NCI-H82 treated with DMSO at 0.1 percent for 48 hours (cell line): ENCODE measurements around the gene PJA1.
A peak's percentile ranks its signal among the peaks of the same experiment; 100 is the strongest.

ENCODE experiments used
- DNase-seq: peaks from one replicate; lab custom pipeline; 2025; ENCODE audit not compliant: unreplicated experiment; lab: John Stamatoyannopoulos, UW

PJA1 gene

DNA sequence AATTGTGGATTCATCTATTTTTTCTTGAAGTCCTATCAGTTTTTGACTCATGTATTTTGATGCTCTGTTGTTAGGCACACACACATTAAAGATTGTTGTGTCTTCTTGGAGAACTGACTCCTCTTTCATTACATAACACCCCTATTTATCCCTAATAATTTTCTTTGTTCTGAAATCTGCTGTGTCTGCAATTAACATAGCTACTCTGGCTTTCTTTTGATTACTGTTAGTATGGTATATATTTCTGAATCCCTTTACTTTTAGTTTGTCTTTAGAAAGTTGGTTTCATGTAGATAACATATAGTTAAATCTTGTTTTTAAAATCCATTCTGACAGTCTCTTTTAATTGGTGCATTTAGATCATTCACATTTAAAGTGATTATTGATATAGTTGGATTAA, 5.1 kb upstream of the PJA1 start:
- DNase-seq: no peak

GRCh38 chrX:69163936-69164741, 1.1 kb downstream of the PJA1 start:
- no peak for DNase-seq

- DNase-seq: no peak
These were observed 2.8 kb downstream of the PJA1 start for GRCh38 chrX:69162361-69162865.

GRCh38 chrX:69161786-69162349, 3.4 kb downstream of the PJA1 start:
- DNase-seq: no peak

DNA sequence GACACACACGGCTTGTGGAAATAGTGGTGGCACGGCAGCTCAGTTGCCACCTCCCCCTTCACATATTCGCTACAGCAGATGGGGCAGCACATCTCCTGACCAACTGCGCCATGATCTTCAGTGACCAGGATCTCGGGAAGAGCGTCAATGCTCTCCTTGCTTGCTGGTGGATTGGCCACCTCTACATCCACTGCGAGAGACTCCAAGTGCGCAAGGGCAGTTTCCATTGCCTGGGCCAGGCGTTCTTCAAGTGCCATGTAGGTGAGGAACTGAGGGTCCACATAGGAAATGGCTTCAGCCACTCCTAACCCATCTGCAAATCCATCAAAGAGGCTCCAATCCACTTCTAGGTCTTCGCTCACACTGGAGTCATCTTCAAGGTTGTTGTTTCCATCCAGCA, 3.9 kb downstream of the PJA1 start:
- DNase-seq: no peak

GRCh38 chrX:69158166-69158980, 6.9 kb downstream of the PJA1 start:
- peak; percentile 39 for DNase-seq

DNA sequence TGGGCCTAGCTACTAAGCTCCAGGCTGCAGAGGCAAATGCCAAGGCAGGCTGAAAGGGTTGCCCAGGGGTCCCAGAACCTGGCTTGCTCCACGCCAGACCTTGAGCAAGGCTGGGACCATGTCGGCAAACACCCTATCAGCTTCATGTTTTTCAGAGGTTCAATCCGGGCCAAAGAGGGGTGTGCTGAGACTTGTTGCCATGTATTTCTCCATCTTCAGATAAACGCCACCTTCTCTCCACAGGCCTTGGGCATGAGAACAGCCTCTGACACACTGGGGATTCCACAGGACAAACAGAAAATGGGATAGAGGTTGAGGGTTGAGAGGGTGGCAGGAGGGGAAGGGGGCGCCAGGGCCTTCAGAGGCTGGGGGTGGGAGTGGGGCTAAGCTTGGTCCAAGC, 8.6 kb downstream of the PJA1 start:
- no peak for DNase-seq

DNA sequence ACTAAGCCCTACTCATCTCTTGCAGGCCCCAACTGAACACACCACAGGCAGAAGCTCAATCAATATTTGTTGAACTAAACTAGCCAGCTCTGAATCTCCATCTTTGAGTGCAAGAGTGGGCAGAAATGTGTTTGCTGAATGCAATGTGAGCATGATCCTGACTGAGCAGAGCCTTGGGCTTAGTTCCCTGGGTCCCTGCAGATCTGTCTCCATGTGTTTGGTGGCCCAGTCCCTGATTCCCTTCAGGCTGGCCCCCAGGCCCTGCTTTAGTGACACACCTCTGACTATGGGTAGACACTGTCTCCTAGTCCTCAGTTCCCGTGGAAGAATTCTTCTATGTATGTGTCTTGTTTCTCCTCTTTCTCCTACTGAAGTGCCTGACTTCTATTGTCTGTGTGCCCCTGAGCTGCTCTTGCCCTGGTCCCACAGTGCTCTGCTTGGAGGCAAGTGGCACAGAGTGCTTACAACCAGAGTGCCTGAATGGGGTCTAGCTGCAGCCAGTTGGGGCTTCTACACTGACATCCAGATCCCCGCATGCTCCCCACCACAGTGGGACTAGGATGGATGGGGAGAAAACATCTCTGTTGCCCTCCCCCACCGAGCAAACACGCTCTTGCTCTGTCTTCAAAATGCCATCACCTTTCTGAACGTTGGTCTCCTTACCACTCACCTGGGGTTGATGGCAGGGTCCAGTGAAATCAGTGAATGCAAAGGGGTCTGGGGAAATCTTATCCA, 9.3 kb downstream of the PJA1 start:
- no peak for DNase-seq

GRCh38 chrX:69154051-69154450, 11.2 kb downstream of the PJA1 start:
- no peak for DNase-seq

GRCh38 chrX:69153060-69153730, 12.1 kb downstream of the PJA1 start:
- peak; percentile 3 for DNase-seq

DNA sequence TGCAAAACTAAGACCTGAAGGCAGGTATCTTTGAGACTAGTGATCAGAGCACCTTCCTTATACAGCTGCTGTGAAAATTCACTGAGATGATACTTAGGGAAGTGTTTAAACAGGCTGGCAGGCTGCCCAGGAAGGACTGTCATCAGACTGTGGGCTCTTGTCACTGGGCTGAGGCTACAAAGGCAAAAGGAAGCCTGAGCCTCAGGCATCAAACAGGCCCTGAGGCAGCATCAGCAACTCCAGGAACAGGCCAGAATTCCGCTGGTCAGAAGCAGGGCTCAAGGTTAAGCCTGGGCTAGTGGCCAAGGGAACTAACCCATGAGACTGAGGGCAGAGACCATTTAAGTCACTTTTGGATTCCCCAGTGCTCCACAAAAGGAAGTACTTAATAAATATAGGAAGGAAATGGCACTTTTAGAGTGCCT, 12.8 kb downstream of the PJA1 start:
- no peak for DNase-seq

GRCh38 chrX:69151866-69152284, 13.4 kb downstream of the PJA1 start:
- no peak for DNase-seq

DNA sequence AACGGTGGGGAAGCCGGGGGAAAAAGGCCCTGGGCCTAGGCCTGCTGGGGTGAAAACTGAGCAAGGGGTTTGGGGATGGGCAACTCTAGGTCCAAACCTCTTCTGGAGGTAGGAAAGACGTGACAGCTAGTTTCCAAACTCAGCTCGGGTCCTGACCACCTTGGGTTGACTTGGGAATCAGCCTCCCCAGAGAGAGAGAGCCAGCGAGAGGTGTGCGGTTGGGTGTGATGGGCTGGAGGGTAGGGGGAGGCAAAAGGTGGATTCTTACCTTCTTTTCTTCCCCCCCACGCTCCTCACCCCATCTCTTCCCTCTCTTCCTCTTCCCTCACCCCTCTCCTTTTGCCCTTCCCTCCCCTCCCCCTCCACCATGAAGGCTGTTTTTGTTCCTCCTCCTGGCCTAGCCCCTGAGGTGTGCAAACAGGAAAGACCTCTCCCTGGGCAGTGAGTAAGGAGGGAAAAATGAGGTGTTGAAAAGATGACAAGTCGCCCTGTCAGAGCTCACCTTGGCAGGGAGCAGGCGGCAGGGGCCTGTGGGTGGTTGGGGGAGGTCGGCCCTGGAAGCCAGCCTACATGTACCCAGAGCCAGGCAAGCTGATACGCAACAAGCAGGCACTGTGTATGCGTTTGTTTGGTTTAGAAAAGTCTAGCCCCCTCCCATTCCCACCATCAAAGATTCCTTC, 14.8 kb downstream of the PJA1 start:
- DNase-seq: no peak

GRCh38 chrX:69149466-69150280, 15.6 kb downstream of the PJA1 start:
- no peak for DNase-seq

- no peak for DNase-seq
These were observed 16.3 kb downstream of the PJA1 start for GRCh38 chrX:69148946-69149345.

- no peak for DNase-seq
These were observed 18.5 kb downstream of the PJA1 start for GRCh38 chrX:69146739-69147138.

DNA sequence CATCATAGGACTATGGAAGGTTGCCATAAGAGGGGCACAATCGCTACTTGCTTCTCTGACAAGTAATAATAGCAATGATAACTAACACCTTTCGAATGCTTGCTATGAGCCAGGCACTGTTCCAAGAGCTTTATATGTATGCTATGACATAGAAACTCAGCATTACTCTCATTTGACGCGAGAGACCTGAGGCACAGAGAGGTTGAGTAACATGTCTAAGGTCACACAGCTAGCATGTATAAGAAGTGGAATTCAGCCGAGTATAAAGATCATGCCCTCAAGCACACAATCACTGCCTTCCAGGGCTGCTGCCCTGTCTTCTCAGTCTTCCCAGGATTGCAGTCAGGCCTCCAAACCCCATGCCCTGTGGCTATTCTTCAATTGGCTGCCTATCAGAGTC, 19.5 kb downstream of the PJA1 start:
- DNase-seq: no peak

- no peak for DNase-seq
These were observed 20.2 kb downstream of the PJA1 start for GRCh38 chrX:69144838-69145680.
